GM20431 (cell line): ENCODE measurements around the gene MAGED4.
"Not testable (repeated sequence)": the region's sequence is repeated elsewhere in the genome, so short reads cannot be mapped to it uniquely, and the experiment has no call there.

ENCODE experiments used
- in situ Hi-C: fragments of 300-500 bp; cut with MseI, MboI; formaldehyde crosslinking; loops from one replicate; pipeline ENCODE4 v1.15.0; 2020; ENCODE audit warnings: low sequenced_read_pairs; ENCODE audit not compliant: unreplicated experiment

MAGED4 gene, protein sequence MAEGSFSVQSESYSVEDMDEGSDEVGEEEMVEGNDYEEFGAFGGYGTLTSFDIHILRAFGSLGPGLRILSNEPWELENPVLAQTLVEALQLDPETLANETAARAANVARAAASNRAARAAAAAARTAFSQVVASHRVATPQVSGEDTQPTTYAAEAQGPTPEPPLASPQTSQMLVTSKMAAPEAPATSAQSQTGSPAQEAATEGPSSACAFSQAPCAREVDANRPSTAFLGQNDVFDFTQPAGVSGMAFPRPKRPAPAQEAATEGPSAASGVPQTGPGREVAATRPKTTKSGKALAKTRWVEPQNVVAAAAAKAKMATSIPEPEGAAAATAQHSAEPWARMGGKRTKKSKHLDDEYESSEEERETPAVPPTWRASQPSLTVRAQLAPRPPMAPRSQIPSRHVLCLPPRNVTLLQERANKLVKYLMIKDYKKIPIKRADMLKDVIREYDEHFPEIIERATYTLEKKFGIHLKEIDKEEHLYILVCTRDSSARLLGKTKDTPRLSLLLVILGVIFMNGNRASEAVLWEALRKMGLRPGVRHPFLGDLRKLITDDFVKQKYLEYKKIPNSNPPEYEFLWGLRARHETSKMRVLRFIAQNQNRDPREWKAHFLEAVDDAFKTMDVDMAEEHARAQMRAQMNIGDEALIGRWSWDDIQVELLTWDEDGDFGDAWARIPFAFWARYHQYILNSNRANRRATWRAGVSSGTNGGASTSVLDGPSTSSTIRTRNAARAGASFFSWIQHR

DNA sequence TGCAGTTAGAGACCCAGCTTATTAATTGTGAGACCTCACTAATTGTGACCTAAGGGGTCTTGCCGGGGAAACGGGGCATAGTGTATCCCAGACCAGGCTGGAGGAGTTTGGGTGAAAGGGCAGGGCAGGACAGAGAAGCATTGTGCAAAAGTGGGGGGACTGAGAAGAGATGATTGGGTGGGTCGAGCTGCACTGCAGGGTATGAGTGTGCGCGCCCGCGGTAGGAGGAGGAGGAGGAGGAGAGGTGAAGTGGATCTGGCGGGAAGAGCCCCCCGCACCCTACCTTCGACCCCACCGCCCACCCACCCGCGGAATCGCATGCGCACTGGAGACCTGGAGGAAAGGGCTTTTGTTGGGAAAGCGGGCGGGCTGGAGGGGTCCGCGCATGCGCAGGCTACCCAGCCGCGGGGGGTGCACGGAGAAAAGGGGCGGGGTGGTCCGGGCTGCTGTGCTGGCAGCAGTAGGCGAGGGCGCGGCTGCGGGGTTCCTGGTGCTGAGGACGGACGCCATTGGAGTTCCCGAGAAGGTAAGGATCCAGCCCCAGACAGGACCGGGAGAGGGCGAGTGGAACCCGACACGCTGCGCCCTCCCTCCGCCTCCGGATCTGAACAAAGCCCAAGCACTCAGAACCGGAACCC is at the start of gene MAGED4:
TSS of gene MAGED4 (plus strand) at position 449 of the 638 bp plus-strand sequence. CDS start 1,035 bp downstream, outside the sequence.
- in situ Hi-C loops = not testable (repeated sequence)

DNA sequence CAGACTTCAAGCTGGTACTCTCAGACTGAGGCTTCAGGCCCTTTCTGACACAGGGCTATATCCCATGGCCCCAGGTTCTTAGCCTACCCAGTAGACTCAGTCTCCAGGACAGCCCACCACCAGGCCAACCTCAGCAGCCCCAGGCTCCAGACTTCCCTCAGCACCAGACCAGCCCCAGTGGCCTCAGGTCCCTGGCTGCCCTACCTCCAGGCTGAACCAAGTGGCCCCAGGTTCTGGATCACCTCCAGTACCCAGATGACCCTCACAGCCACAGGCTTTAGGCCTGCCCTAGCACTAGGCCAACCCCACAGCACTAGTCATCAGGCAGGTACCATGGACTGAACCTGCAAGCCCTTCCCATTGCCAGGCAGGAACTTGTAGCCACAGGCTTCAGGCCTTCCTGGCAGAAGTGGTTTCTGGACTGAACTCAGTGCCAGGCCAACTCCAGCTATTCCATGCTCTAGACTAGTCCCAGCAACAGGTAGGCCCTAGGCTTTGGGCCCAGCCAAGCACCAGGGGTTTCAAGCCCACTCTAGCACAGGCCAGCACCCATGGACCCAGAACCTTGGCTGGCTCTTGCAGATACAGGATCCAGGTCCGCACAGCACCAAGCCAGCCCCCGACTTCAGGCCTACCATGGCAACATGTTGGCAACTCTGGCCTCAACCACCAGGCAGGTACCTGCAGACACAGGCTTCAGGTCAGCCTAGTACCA is 45.7 kb upstream of the MAGED4 start:
- in situ Hi-C loops = no loop called here

DNA sequence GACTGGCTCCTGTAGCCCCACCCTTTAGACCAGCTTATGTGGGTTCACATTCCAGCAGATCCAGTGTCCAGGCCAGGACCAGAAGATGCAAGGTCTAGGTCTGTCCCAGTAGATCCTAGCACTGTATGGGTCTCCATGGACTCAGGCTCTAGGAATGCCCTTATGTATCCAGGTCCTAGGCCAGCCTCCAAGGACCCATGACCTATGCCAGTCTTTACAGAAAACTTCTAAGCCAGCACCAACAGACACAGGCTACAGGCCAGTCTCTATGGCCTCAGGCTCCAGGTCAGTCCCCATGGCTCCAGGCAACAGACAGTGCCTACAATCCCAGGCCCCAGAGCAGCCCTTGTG is 45.2 kb upstream of the MAGED4 start:
- in situ Hi-C loops = no loop called here

DNA sequence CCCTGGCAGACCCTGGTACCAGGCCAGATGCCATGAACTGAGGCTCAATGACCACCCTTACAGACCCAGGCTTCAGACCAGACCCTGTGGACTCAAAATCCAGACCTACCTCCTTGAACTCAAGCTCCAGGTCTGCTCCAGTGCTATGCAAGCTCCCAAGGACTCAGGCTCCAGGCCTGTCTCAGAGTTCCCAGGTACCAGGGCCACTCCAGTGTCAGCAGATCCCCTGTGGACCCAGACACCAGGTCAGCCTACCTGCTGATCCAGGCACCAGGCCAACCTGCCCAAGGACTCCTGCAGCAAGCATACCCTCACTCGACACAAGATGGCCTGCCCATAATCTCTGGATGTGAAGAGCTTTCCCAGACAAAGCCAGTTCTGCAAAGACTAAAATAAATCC is 44.7 kb upstream of the MAGED4 start:
- in situ Hi-C loops = no loop called here

GRCh38 chrX:52150667-52151066 is 34.0 kb upstream of the MAGED4 start:
- in situ Hi-C loops = not testable (repeated sequence)

GRCh38 chrX:52160140-52160539 is 24.5 kb upstream of the MAGED4 start:
- in situ Hi-C loops = not testable (repeated sequence)

DNA sequence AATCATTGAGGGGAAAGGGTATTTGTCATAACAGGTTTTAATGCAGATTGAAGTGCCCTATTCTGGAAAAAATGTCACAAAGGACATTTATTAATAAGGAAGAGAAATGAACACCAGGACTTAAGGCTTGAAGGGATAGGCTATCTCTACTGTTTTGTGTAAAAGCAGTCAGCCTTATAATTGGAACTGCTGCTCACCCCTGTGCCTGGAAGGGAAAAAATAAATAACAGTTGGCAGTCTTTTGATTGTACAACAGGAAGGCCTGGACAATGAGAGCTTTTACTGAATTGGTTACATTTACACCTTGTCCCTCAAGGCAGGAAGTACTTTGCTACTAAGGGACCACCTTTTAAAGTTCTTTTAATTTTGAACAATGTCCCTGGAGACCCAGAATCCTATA is 17.8 kb upstream of the MAGED4 start:
- in situ Hi-C loops = no loop called here

DNA sequence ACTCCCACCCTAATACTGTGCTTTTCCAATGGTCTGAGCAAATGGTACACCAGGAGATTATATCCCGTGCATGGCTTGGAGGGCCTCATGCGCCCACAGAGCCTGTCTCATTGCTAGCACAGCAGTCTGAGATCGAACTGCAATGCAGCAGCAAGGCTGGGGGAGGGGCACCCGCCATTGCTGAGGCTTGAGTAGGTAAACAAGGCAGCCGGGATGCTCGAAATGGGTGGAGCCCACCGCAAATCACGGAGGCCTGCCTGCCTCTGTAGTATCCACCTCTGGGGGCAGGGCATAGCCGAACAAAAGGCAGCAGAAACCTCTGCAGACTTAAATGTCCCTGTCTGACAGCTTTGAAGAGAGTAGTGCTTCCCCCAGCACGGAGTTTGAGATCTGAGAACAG is 13.6 kb upstream of the MAGED4 start:
- in situ Hi-C loops = not testable (repeated sequence)

- in situ Hi-C loops = not testable (repeated sequence)
These were observed 378 bp downstream of the MAGED4 start for GRCh38 chrX:52185078-52185453.

DNA sequence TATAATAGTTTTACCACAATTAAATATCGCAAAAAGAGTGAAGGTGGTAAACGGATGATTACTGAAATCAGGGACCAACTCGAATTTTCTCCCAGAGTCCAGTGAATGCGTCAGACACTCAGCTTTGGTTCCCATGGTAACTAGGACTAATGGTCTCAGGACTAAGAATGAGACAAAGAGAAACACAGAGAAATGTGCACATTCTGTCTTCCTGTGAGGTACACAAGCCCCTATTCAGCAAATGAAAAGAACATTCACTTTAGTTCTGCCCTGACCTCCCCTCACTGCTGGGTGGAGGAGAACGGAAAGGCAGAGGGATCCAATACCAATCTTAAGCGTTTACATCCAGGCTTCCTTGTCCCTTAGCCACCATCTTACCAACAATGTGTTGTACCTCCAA is 26.7 kb downstream of the MAGED4 start:
- in situ Hi-C loops = not testable (repeated sequence)

DNA sequence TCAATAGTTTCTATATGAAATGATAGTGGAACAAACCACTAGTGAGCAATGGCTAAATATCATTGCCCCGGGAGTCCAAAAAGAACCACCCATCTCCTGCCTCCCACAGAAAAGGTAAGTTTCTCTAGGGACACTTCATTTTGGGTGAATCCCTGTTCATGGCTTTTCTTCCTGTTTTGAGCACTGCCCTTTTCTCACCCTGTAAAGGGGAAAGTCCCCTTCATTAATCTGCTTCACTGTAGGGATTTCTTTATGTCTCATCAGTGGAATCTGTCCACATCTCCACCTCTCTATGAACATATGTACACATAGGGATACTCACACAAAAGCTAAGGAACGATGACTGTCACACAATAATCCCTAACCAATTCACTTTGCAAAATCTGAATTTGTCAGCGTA is 28.6 kb downstream of the MAGED4 start:
- in situ Hi-C loops = no loop called here

- in situ Hi-C loops = no loop called here
These were observed 31.9 kb downstream of the MAGED4 start for GRCh38 chrX:52216541-52216940.

DNA sequence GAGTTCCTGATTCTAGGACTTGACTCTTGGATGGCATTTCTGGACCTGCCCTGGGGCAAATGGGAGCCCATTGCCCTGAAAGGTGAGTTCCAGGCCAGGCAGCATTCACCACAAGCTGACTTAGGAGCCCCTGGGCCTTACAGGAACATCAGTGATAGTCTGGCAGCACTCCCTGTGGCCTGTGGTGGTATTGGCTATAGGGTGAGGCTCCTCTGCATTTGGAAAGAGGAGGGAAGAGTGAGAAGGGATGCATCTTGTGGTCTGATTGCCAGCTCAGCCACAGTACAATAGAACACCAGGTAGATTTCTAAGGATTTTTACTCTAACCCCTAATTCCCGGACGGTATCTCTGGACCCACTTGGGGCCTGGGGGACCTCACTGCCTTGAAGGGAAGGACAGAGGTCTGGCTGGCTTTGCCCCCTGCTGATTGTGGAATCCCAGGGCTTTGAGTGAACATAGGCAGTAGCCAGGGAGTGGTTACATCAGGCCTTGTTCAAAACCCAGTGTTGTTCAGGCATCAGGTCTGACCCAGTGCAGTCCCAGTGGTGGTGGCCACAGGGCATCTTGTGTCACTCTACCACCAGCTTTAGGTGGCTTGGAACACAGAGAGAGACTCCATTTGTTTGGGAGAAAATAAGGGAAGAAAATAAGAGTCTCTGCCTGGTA is 32.9 kb downstream of the MAGED4 start:
- in situ Hi-C loops = no loop called here

DNA sequence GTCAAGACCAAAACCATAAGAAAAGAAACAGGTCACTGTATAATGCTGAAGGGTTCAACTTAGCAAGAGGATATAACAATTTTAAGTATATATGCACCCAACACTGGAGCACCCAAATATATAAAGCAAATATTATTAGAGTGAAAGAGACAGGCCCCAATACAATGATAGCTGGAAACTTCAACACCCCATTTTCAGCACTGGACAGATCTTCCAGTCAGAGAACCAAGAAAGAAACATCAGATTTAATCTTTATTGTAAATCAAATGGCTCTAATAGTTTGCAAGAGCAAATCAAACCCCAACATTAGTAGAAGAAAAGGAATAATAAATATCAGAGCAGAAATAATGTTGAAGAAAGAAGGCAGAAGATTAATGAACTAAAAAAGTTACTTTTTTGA is 36.2 kb downstream of the MAGED4 start:
- in situ Hi-C loops = no loop called here
